Central memory CD4-positive, alpha-beta T cell (primary cell): Measurements from ENCODE around the gene SIX6.

ENCODE experiments used
- DNase-seq: peaks from one replicate; pipeline ENCODE4 v3.0.0; 2022

Gene SIX6

DNA sequence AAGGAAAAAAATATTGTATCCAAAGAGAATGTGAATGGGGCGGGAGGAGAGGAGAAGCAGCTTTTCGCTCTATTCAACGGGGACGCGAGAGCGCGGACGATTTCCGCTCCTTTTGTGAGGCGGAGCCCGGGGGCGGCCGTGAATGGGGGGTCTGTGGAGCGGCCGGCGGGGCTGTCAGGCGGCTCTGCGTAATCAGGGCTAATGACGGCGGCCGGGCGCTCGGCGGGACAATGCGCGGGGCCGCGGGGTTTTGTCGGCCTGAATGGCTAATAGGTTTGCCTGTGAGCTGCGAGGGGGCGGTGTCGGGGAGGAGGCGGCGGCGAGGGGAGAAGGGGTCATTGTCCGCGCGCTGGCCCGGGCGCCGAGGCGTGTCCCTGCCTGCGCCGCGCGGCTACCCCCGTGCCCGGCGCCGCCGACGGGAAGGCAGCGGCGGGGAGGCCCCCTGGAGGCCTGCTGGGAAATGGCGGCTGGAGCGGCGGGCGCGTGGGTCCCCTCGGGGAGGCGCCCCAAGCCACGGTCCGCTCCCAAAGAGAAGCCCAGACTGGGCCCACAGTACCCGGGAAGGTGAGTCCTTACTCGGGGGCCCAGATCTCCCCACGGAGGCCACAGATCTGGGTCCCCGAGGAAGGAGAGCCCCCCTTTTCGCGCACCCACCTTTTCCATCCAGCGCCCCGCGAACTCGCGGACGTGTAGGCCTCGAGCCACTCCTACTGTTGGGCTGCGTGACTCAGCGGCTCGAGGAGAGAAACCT is 6.0 kb downstream of the SIX6 start:
- DNase-seq: no peak

DNA sequence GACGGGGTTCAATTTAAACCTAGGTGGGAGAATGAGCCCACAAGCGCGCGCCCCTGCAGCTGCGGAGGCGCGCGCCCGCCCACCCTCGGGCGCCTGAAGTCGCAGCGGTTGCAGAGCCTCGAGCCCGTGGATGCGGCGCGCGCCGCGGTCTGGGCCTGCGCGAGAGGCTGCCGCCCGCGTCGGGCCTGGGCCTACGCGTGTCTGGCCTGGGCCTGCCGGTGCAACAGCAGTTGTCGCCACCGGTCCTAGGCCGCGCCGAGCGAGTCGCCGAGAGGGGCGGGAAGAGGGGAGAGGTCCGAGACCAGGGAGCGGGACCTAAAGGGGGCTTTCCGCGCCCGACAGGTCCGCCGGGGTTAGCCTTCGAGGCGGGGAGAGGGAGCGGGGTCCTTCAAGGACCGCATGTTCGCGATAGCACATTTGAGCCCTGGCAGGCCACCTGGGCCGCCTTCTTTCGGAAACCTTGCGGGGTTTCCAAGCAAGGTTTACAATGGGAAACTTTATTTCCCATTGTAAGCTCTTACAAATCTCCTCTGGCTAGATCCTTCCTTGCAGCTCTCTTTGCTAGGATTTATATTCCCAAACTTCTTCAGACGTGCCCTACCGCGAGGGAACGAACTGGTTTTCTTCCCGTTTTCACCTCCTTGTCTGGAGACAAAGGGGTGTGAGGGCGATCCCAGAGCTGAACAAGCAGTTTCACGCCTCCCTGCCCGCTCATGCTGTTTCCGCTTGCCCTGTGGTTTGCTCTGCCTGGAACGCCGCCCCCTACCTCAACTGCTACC is 6.8 kb downstream of the SIX6 start:
- no peak for DNase-seq

DNA sequence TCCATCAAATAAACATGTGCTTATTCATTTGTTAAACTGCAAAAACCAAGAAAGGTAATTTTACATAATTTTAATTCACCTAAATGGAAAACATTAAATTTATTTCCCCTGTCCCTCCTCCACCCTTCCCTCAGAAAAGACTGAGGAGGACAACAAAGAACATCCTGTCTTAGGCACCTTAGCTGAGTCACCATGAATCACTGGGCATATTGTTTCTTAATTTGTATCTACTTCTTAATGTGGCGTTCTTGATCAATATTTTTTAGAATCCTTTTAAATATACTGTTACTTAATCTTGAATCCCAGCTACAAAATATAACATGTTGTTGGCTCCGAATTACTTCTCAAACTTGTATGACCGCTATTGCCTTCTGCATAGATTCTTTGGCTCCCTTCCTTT is 23.5 kb downstream of the SIX6 start:
- no peak for DNase-seq

DNA sequence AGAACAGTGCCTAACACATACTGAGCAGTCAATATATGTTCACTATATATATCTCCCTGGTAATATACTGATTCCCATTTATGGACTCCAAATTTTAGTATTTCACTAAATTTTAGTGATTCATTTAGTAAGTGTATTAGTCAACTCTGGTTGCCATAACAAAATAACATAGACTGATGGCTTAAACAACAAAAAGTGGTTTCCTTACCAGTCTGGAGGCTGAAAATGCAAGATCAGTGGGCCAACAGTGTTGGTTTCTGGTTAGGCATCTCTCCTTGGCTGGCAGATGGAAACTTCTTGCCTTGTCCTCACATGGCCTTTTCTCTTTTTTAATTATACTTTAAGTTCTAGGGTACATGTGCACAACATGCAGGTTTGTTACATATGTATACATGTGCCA is 28.7 kb downstream of the SIX6 start:
- no peak for DNase-seq

DNA sequence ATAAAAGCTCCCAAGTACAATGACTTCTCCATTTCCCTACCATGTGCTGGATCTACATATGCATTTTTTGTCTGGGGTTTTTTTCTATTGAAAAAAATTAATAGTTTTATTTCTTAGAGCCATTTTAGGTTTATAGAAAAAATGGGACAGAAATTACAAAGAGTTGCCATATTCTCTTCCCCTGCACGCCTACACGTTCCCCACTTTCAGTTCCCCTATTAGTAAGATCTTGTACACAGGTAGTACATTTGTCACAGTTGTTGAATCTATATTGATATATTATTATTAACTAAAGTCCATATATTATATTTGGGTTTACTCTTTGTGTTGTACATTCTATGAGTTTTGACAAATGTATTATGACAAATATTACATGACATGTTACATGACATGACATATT is 35.7 kb downstream of the SIX6 start:
- DNase-seq: no peak

DNA sequence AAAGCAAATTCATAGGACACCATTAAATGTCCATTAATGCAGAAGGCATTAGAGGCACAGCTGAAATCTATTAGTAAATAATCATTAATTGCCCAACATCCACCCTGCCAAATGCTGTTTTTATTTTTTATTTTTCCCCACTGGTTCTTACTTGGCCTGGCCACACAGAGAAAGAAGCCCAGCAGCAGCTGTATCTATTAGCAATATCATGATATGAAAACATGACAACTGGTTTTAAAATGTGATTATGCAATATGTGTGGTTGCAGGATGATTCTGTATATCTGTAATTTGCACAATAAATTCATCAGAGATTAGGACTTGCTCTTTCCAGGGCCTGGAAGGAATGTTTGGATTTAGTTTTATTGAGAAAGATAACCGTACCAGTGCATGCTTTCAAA is 44.9 kb downstream of the SIX6 start:
- no peak for DNase-seq

DNA sequence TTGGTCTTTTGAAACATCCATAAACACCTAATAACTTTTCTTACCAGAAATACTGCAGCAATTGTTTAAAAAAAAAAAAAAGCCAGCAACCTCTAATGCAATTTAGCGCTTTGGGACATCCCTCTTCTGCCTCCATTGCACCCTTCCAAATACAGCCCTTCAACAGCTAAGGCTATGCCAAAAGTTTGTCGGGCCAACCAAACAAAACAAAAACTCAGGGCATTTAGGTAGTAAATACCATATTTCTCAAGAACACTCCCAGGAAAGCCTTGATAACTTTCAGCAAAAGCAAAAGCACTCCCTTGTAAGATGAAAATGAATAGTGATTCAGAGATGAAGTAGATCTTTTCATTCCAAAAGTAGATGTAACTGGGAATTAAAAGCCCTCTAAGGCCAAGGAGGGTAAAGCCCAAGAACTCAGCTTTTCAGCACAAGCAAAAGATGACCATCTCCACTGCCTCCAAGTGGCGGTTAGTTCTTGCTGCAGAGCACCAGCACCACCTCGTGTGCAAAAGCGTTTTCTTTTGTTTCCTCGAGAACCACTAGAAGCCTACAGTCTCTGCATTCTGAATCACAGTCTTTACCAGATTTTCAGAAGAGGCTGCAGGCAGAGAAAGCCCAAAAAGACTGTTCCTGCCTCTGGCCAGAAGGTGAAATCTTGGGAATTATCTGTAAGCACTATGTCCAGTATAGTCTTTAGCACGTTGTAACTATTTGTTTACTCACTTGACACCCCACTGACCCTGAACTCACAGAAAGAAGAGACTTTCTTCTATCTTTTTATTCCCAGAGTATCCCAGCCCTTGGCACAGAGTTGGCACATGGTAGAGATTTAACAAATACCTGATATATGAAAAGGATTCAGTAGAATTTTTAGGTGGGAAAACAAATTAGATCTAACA is 53.1 kb downstream of the SIX6 start:
- DNase-seq: no peak
